ENCODE measurements around the gene COL13A1.
A peak's percentile ranks its signal among the peaks of the same experiment; 100 is the strongest.

COL13A1 gene

GRCh38 chr10:69865450-69865849 is 63.7 kb downstream of the COL13A1 start:
- H3K9me3 ChIP-seq (ENCODE audit: control insufficient read depth, insufficient read depth, low read length) = no peaks in the 10 kb centered on the region
- peaks cover 13% of the 10 kb centered on the region for H3K4me1 ChIP-seq (ENCODE audit: control insufficient read depth, insufficient read depth, low read length)
- no peaks in the 10 kb centered on the region for H3K36me3 ChIP-seq (ENCODE audit: control insufficient read depth, insufficient read depth, low read length)
- no peaks in the 10 kb centered on the region for H3K27me3 ChIP-seq (ENCODE audit: control insufficient read depth, insufficient read depth, low read length)
- H3K27ac ChIP-seq (ENCODE audit: low read length) = no peak overlapping the region
- no CpG with 5 or more reads among the region's 1 CpG for WGBS (ENCODE audit: insufficient coverage, insufficient read length)
- DNase-seq (ENCODE audit: low read depth, low spot score) = no peak
- H3K4me3 ChIP-seq (ENCODE audit: low read length) = no peak overlapping the region

GRCh38 chr10:69866246-69866687 is 64.6 kb downstream of the COL13A1 start:
- Histone ChIP-seq H3K4me3 (ENCODE audit: low read length) (no peak overlapping the region), H3K4me1 (ENCODE audit: control insufficient read depth, insufficient read depth, low read length) (peaks cover 16% of the 10 kb centered on the region), H3K9me3 (ENCODE audit: control insufficient read depth, insufficient read depth, low read length) (no peaks in the 10 kb centered on the region), H3K27ac (ENCODE audit: low read length) (no peak overlapping the region), H3K36me3 (ENCODE audit: control insufficient read depth, insufficient read depth, low read length) (no peaks in the 10 kb centered on the region), H3K27me3 (ENCODE audit: control insufficient read depth, insufficient read depth, low read length) (no peaks in the 10 kb centered on the region)
- no CpG with 5 or more reads among the region's 5 CpGs for WGBS (ENCODE audit: insufficient coverage, insufficient read length)
- DNase-seq (ENCODE audit: low read depth, low spot score) = no peak

GRCh38 chr10:69866688-69867461 is 65.2 kb downstream of the COL13A1 start:
- Histone ChIP-seq H3K4me3 (ENCODE audit: low read length) (no peak overlapping the region), H3K4me1 (ENCODE audit: control insufficient read depth, insufficient read depth, low read length) (peaks cover 19% of the 10 kb centered on the region), H3K27ac (ENCODE audit: low read length) (no peak overlapping the region), H3K27me3 (ENCODE audit: control insufficient read depth, insufficient read depth, low read length) (no peaks in the 10 kb centered on the region), H3K9me3 (ENCODE audit: control insufficient read depth, insufficient read depth, low read length) (no peaks in the 10 kb centered on the region), H3K36me3 (ENCODE audit: control insufficient read depth, insufficient read depth, low read length) (no peaks in the 10 kb centered on the region)
- no CpG with 5 or more reads among the region's 28 CpGs for WGBS (ENCODE audit: insufficient coverage, insufficient read length)
- DNase-seq (ENCODE audit: low read depth, low spot score) = no peak

- Histone ChIP-seq H3K4me1 (ENCODE audit: control insufficient read depth, insufficient read depth, low read length) (peaks cover 19% of the 10 kb centered on the region), H3K36me3 (ENCODE audit: control insufficient read depth, insufficient read depth, low read length) (no peaks in the 10 kb centered on the region), H3K27ac (ENCODE audit: low read length) (no peak overlapping the region), H3K4me3 (ENCODE audit: low read length) (no peak overlapping the region), H3K27me3 (ENCODE audit: control insufficient read depth, insufficient read depth, low read length) (no peaks in the 10 kb centered on the region), H3K9me3 (ENCODE audit: control insufficient read depth, insufficient read depth, low read length) (no peaks in the 10 kb centered on the region)
- peak; percentile 54 for DNase-seq (ENCODE audit: low read depth, low spot score)
- no CpG with 5 or more reads among the region's 13 CpGs for WGBS (ENCODE audit: insufficient coverage, insufficient read length)
Measured at GRCh38 chr10:69867699-69868558, 66.2 kb downstream of the COL13A1 start.

GRCh38 chr10:69868821-69869220 is 67.1 kb downstream of the COL13A1 start:
- Histone ChIP-seq H3K27ac (ENCODE audit: low read length) (no peak overlapping the region), H3K4me3 (ENCODE audit: low read length) (no peak overlapping the region), H3K4me1 (ENCODE audit: control insufficient read depth, insufficient read depth, low read length) (peaks cover 21% of the 10 kb centered on the region), H3K36me3 (ENCODE audit: control insufficient read depth, insufficient read depth, low read length) (no peaks in the 10 kb centered on the region), H3K9me3 (ENCODE audit: control insufficient read depth, insufficient read depth, low read length) (no peaks in the 10 kb centered on the region), H3K27me3 (ENCODE audit: control insufficient read depth, insufficient read depth, low read length) (no peaks in the 10 kb centered on the region)
- no CpG with 5 or more reads among the region's 2 CpGs for WGBS (ENCODE audit: insufficient coverage, insufficient read length)
- no peak for DNase-seq (ENCODE audit: low read depth, low spot score)

GRCh38 chr10:69869291-69869961 is 67.7 kb downstream of the COL13A1 start:
- no peaks in the 10 kb centered on the region for H3K9me3 ChIP-seq (ENCODE audit: control insufficient read depth, insufficient read depth, low read length)
- H3K4me3 ChIP-seq (ENCODE audit: low read length) = no peak overlapping the region
- H3K4me1 ChIP-seq (ENCODE audit: control insufficient read depth, insufficient read depth, low read length) = peaks cover 21% of the 10 kb centered on the region
- WGBS (ENCODE audit: insufficient coverage, insufficient read length) = no CpG with 5 or more reads among the region's 3 CpGs
- no peaks in the 10 kb centered on the region for H3K27me3 ChIP-seq (ENCODE audit: control insufficient read depth, insufficient read depth, low read length)
- DNase-seq (ENCODE audit: low read depth, low spot score) = no peak
- H3K36me3 ChIP-seq (ENCODE audit: control insufficient read depth, insufficient read depth, low read length) = no peaks in the 10 kb centered on the region
- no peak overlapping the region for H3K27ac ChIP-seq (ENCODE audit: low read length)

GRCh38 chr10:69870591-69870990 is 68.9 kb downstream of the COL13A1 start:
- Histone ChIP-seq H3K4me3 (ENCODE audit: low read length) (no peak overlapping the region), H3K27ac (ENCODE audit: low read length) (no peak overlapping the region), H3K27me3 (ENCODE audit: control insufficient read depth, insufficient read depth, low read length) (no peaks in the 10 kb centered on the region), H3K9me3 (ENCODE audit: control insufficient read depth, insufficient read depth, low read length) (no peaks in the 10 kb centered on the region), H3K4me1 (ENCODE audit: control insufficient read depth, insufficient read depth, low read length) (peaks cover 21% of the 10 kb centered on the region), H3K36me3 (ENCODE audit: control insufficient read depth, insufficient read depth, low read length) (no peaks in the 10 kb centered on the region)
- no CpG with 5 or more reads among the region's 7 CpGs for WGBS (ENCODE audit: insufficient coverage, insufficient read length)
- DNase-seq (ENCODE audit: low read depth, low spot score) = no peak

GRCh38 chr10:69871074-69871473 is 69.4 kb downstream of the COL13A1 start:
- H3K27ac ChIP-seq (ENCODE audit: low read length) = no peak overlapping the region
- no peaks in the 10 kb centered on the region for H3K9me3 ChIP-seq (ENCODE audit: control insufficient read depth, insufficient read depth, low read length)
- H3K4me1 ChIP-seq (ENCODE audit: control insufficient read depth, insufficient read depth, low read length) = peaks cover 20% of the 10 kb centered on the region
- no CpG with 5 or more reads among the region's 9 CpGs for WGBS (ENCODE audit: insufficient coverage, insufficient read length)
- DNase-seq (ENCODE audit: low read depth, low spot score) = no peak
- H3K4me3 ChIP-seq (ENCODE audit: low read length) = no peak overlapping the region
- no peaks in the 10 kb centered on the region for H3K27me3 ChIP-seq (ENCODE audit: control insufficient read depth, insufficient read depth, low read length)
- no peaks in the 10 kb centered on the region for H3K36me3 ChIP-seq (ENCODE audit: control insufficient read depth, insufficient read depth, low read length)

GRCh38 chr10:69872323-69872722 is 70.6 kb downstream of the COL13A1 start:
- no peaks in the 10 kb centered on the region for H3K9me3 ChIP-seq (ENCODE audit: control insufficient read depth, insufficient read depth, low read length)
- H3K27ac ChIP-seq (ENCODE audit: low read length) = no peak overlapping the region
- no peaks in the 10 kb centered on the region for H3K27me3 ChIP-seq (ENCODE audit: control insufficient read depth, insufficient read depth, low read length)
- no peaks in the 10 kb centered on the region for H3K36me3 ChIP-seq (ENCODE audit: control insufficient read depth, insufficient read depth, low read length)
- no CpG with 5 or more reads among the region's 2 CpGs for WGBS (ENCODE audit: insufficient coverage, insufficient read length)
- no peak overlapping the region for H3K4me3 ChIP-seq (ENCODE audit: low read length)
- no peak for DNase-seq (ENCODE audit: low read depth, low spot score)
- H3K4me1 ChIP-seq (ENCODE audit: control insufficient read depth, insufficient read depth, low read length) = peaks cover 20% of the 10 kb centered on the region

- Histone ChIP-seq H3K36me3 (ENCODE audit: control insufficient read depth, insufficient read depth, low read length) (no peaks in the 10 kb centered on the region), H3K4me3 (ENCODE audit: low read length) (no peak overlapping the region), H3K27ac (ENCODE audit: low read length) (no peak overlapping the region), H3K27me3 (ENCODE audit: control insufficient read depth, insufficient read depth, low read length) (no peaks in the 10 kb centered on the region), H3K9me3 (ENCODE audit: control insufficient read depth, insufficient read depth, low read length) (no peaks in the 10 kb centered on the region), H3K4me1 (ENCODE audit: control insufficient read depth, insufficient read depth, low read length) (peaks cover 19% of the 10 kb centered on the region)
- DNase-seq (ENCODE audit: low read depth, low spot score) = no peak
- WGBS (ENCODE audit: insufficient coverage, insufficient read length) = no CpG with 5 or more reads among the region's 4 CpGs
Measured at GRCh38 chr10:69873135-69873639, 71.5 kb downstream of the COL13A1 start.

All from iPS DF 6.9 (cell line).